Bronchial epithelial cell (primary cell): ENCODE data around the gene RASGRF2. TPM values are rescaled to one million over a fixed set of nuclear protein-coding genes. Genes with fewer than 3 reads are reported as not detected.
"Not testable (repeated sequence)": the region's sequence is repeated elsewhere in the genome, so short reads cannot be mapped to it uniquely, and the experiment has no call there.

Source experiments
- DNase-seq: peaks from one replicate; pipeline ENCODE4 v3.0.0-alpha.2; 2010; ENCODE audit warnings: low read depth
- FAIRE-seq: peaks from 2 replicates; lab custom pipeline; 2011; peaks lifted over from hg19 to GRCh38; lab: Jason Lieb, UNC
- H3K27me3 ChIP-seq: 2 replicates; pipeline ENCODE4 v1.5.1; 2011; ENCODE audit warnings: low read length; ENCODE audit not compliant: control insufficient read depth, insufficient read depth
- H3K36me3 ChIP-seq: 2 replicates; pipeline ENCODE4 v1.5.1; 2011; ENCODE audit warnings: low read length; ENCODE audit not compliant: control insufficient read depth, insufficient read depth
- H3K4me3 ChIP-seq: 2 replicates; pipeline ENCODE4 v1.5.1; 2011; ENCODE audit warnings: mild to moderate bottlenecking, low read depth, low read length, control low read depth
- CTCF ChIP-seq: IDR thresholded peaks from 2 replicates; pipeline ENCODE4 v1.5.1; 2011; ENCODE audit warnings: mild to moderate bottlenecking, moderate library complexity, low read length, control low read depth, inconsistent platforms; ENCODE audit not compliant: insufficient read depth, severe bottlenecking
- total RNA-seq: library from RNA; depleted of rRNA; stranded (reverse); fragments of >200 nt; gene quantifications from 2 replicates; pipeline ENCODE4 v1.2.1, GENCODE V29; 2014

Gene RASGRF2
- total RNA-seq, 1 donor from 2014 or later: 0.53 TPM

- TF ChIP-seq CTCF: no peak
- Histone ChIP-seq H3K4me3 (no peak overlapping the region), H3K27me3 (no peaks in the 10 kb centered on the region), H3K36me3 (no peaks in the 10 kb centered on the region)
- FAIRE-seq (no peak), DNase-seq (no peak)
These were observed 289.8 kb downstream of the RASGRF2 start for GRCh38 chr5:81250004-81250403.

GRCh38 chr5:81251922-81252321 lies 291.8 kb downstream of the RASGRF2 start:
- no peak for FAIRE-seq
- Histone ChIP-seq H3K27me3 (no peaks in the 10 kb centered on the region), H3K4me3 (no peak overlapping the region), H3K36me3 (no peaks in the 10 kb centered on the region)
- DNase-seq: no peak
- no peak for TF ChIP-seq CTCF

GRCh38 chr5:81252904-81253303 lies 292.7 kb downstream of the RASGRF2 start:
- no peak for FAIRE-seq
- Histone ChIP-seq H3K27me3 (no peaks in the 10 kb centered on the region), H3K4me3 (no peak overlapping the region), H3K36me3 (no peaks in the 10 kb centered on the region)
- no peak for TF ChIP-seq CTCF
- no peak for DNase-seq

- DNase-seq: peak; percentile 84
- Histone ChIP-seq H3K4me3 (no peak overlapping the region), H3K36me3 (no peaks in the 10 kb centered on the region), H3K27me3 (no peaks in the 10 kb centered on the region)
- TF ChIP-seq CTCF: no peak
- FAIRE-seq: no peak
These were observed 293.7 kb downstream of the RASGRF2 start for GRCh38 chr5:81253875-81254274.

- no peak for FAIRE-seq
- Histone ChIP-seq H3K27me3 (no peaks in the 10 kb centered on the region), H3K36me3 (no peaks in the 10 kb centered on the region), H3K4me3 (no peak overlapping the region)
- DNase-seq: no peak
- TF ChIP-seq CTCF: no peak
These were observed 294.9 kb downstream of the RASGRF2 start for GRCh38 chr5:81254886-81255559.

- FAIRE-seq: no peak
- H3K27me3 ChIP-seq: no peaks in the 10 kb centered on the region
- H3K4me3 ChIP-seq: no peak overlapping the region
- no peak for DNase-seq
- H3K36me3 ChIP-seq: no peaks in the 10 kb centered on the region
- TF ChIP-seq CTCF: no peak
These were observed 296.6 kb downstream of the RASGRF2 start for GRCh38 chr5:81256766-81257165.

GRCh38 chr5:81262796-81263195 lies 302.6 kb downstream of the RASGRF2 start:
- not testable (repeated sequence) for H3K4me3 ChIP-seq, DNase-seq, H3K36me3 ChIP-seq, H3K27me3 ChIP-seq, FAIRE-seq
